H54 (cell line): Measurements from ENCODE around the gene PRSS22.
A peak's percentile ranks its signal among the peaks of the same experiment; 100 is the strongest.
"Not testable (repeated sequence)": the region's sequence is repeated elsewhere in the genome, so short reads cannot be mapped to it uniquely, and the experiment has no call there.

Experiments
- DNase-seq: peaks from one replicate; pipeline ENCODE4 v3.0.0; 2011; ENCODE audit warnings: low spot score, mixed read lengths; ENCODE audit not compliant: insufficient read length
- FAIRE-seq: peaks from 3 replicates; lab custom pipeline; 2011; peaks lifted over from hg19 to GRCh38; lab: Jason Lieb, UNC
- POLR2A ChIP-seq: IDR thresholded peaks from 2 replicates; pipeline ENCODE4 v1.6.1; 2011; ENCODE audit warnings: low read depth, mild to moderate bottlenecking, low read length

PRSS22 gene

GRCh38 chr16:2857451-2858244 lies at the start of gene PRSS22:
TSS of gene PRSS22 (minus strand) at chr16:2858170. CDS start at chr16:2858104, 66 bp downstream.
- TF ChIP-seq POLR2A = no peak
- no peak for DNase-seq
- no peak for FAIRE-seq

- not testable (repeated sequence) for FAIRE-seq
These were observed 49.2 kb upstream of the PRSS22 start for GRCh38 chr16:2907084-2907753.

GRCh38 chr16:2905988-2906387 lies 48.0 kb upstream of the PRSS22 start:
- TF ChIP-seq POLR2A = no peak
- FAIRE-seq (no peak), DNase-seq (no peak)

More at GRCh38 chr16:2907084-2907753, 49.2 kb upstream of the PRSS22 start:
- not testable (repeated sequence) for DNase-seq

- FAIRE-seq (peak; percentile 86), DNase-seq (peak; percentile 89)
- TF ChIP-seq POLR2A = peak; percentile 99
These were observed 47.4 kb upstream of the PRSS22 start for GRCh38 chr16:2905241-2905987.

- FAIRE-seq = no peak
- DNase-seq = no peak
- no peak for TF ChIP-seq POLR2A
These were observed 46.9 kb upstream of the PRSS22 start for GRCh38 chr16:2904922-2905240.

- no peak for FAIRE-seq
- peak; percentile 41 for TF ChIP-seq POLR2A
- peak; percentile 84 for DNase-seq
These were observed 46.3 kb upstream of the PRSS22 start for GRCh38 chr16:2904100-2904921.

- FAIRE-seq (no peak), DNase-seq (no peak)
- no peak for TF ChIP-seq POLR2A
These were observed 44.6 kb upstream of the PRSS22 start for GRCh38 chr16:2902337-2903130.

GRCh38 chr16:2900526-2901075 lies 42.6 kb upstream of the PRSS22 start:
- no peak for TF ChIP-seq POLR2A
- FAIRE-seq = no peak
- no peak for DNase-seq

GRCh38 chr16:2899564-2900072 lies 41.6 kb upstream of the PRSS22 start:
- no peak for DNase-seq
- TF ChIP-seq POLR2A = no peak
- no peak for FAIRE-seq

GRCh38 chr16:2898831-2899563 lies 41.0 kb upstream of the PRSS22 start:
- DNase-seq = no peak
- no peak for TF ChIP-seq POLR2A
- no peak for FAIRE-seq

GRCh38 chr16:2897110-2897509 lies 39.1 kb upstream of the PRSS22 start:
- FAIRE-seq (no peak), DNase-seq (no peak)
- no peak for TF ChIP-seq POLR2A
